HG02610 (cell line): ENCODE data around the gene IL2RG.

Experiments
- ATAC-seq: cut with Tn5 transposase; IDR thresholded peaks from one replicate; pipeline ENCODE4 v1.9.1; 2021; ENCODE audit warnings: mild to moderate bottlenecking, moderate library complexity; ENCODE audit not compliant: unreplicated experiment

The IL2RG gene

DNA sequence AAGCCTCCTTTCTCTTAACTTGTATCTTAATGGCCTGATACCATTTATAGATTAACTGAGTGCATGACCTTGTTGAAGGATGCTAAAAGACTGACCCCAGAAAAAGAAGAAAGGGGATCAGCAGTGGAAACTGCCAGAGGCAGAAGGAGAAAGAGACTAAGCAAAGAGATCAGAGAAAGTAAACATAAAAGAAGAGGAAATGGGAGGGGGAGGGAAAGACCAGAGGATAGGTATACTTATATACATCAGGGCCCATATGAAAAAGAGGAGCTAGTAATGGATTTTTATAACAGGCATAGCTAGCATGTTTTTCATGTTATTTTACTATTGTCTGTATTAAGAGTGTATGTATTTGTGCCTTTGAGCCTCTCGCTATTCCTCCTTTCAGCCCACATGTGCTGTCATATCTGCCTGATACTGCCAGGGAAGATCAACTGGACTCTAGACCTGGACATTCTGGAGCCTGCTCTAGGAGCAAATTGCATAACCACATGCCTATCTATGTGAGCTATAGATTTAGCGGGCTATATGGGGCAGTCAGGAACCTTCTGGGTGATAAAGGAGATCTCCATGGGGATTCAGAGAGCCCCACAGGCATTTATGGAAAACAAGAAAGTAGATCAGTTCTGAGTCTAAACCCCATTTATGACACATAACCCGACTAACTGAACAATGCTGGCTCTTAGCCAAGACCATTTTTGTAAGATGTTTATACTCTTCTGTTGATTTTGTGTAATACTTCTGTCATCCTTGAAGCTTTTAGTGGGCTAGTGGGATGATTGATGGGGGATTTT is 29.9 kb downstream of the IL2RG start:
- no peak for ATAC-seq

DNA sequence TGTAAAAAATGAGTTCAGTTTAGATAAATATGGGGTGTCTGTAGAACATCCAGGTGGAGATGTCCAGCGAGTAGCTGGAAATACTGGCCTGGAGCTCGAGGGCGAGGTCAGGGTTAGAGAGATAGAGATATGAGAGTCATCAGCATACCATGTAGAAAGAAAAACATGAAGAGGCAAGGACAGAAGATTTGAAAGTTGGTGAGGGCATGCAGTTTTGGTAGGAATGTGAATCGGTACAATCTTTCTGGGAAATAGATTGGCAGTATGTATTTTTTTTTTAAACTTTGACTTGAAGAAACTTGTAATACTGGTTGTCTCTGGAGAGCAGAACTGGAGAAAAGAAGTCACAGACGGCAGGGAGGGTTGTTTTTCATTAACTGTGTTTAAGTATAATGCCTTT is 40.8 kb downstream of the IL2RG start:
- ATAC-seq, result no peak

DNA sequence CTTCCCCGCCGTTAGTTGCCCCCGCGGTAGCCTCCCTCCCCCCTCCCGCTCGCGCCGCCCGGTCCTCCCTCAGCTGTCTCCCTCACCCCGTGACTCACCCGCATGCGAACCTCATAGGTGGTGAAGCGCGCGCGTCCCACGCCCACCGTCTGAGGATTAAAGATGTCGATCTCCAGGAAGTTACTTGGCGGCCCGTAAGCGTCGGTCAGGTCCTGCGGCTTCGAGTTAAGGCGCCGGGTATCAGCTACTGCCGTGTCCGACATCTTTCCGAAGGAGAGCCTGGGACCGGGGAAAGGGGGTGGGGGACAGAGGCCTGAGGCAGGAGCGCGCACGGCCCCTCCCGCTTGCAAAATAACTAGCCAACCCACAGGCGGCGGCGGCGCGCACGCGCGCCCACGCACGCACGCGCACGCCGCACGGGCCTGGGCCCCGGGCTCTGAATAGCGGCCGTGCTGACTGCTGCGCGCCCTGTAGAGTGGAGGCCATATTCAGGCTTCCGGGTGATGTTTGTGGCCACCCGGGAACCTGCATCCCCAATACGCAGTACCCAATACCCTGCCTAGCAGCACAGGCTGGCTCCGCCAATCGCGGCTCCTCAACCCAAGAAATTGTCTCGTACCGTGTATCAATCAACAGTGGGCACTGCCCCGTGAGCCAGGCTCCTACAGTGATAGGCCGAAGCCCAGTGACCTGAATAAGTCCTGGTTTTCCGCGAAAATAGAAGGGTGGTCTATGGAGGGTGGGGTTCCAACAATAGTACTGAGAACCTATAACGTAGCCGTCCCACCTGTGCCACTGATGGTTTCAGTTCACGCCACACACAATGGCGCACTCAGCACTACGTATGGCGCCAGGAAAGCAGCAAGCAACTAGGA is 43.1 kb downstream of the IL2RG start, which contains the start of gene SNX12:
Gene SNX12 (minus strand): TSS at position 291 of the 875 bp plus-strand sequence. CDS start 28 bp downstream, at position 263.
- peak; percentile 96 for ATAC-seq

DNA sequence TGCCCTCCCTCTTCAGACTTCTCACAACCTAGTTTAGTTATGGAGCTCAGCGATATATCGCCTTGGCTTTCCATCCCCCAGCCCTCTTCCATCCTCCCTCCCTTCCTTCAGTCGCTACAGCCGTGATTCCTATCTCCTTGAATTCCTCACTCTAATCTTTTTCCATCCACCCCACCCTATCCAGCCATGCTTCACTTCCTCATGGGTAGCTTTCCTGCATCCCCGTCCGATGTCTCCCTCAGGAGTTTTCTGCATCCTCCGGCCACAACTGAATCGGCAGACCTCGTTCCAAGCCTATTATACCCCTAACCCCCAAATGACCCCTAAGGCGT is 43.7 kb downstream of the IL2RG start:
- ATAC-seq, result no peak

DNA sequence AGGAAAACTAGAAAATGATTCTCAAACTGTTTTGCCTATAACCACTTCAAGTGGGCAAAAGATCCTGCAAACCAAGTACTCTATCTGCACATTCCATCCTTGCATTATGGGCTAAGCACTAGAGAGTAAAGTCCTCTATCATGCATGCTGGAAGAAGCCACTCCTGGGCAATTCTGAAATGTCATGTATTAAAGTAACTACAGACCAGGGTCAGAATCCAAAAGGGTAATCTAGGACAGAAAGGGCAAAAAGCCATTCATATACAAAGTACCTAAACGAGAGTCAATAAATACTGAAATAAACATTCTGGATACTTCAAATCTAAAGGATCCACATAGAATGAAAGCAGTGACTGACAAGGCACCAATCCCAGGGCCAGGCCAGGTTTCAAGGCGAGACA is 44.3 kb downstream of the IL2RG start:
- no peak for ATAC-seq

DNA sequence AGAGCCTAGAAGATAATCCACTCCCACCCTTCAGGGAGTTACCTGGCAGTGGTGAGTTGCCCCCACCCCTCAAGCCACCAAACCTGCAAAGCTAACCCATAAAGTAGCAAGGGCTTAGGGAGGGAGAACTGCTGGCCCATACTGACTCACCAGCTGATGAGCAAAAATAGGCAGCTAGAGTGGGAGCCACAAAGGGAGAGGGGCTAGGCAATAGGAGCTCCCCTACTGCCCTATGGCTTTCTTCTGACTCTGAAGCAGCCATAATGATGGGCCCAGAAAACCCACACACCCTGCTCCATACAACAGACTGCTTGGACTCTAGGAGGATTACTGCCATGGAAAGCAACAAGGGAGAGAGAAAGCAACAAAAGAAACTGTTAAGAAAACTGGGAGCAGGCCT is 51.2 kb downstream of the IL2RG start:
- no peak for ATAC-seq

DNA sequence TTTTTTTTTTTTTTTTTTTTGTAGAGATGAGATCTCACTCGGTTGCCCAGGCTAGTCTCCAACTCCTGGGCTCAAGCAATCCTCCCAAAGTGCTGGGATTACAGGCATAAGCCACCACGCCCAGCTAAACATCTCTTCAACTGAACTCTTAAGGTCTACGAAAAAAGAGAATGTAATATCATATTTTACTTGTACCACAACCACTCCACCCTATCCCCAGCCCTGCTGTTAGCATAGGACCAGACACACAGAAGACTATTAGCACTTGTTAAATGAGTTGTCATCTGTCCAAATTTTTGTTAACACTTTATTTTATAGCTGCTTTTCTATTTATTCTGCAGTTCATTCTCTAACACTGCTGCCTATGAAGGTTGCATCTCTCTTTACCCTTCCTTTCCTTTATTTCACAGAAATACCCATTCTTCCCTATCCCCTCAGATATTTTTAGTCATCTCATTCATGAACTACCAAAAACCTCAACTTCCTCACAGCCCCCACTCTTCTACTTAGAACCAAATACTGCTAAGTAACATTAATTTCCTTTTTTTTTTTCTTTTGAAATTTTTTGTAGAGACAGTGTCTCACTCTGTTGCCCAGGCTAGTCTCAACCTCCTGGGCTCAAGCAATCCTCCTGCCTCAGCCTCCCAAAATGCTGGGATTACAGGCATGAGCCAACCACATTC is 53.4 kb downstream of the IL2RG start:
- no peak for ATAC-seq
